ENCODE data around the gene CA7. TPM values are rescaled to one million over a fixed set of nuclear protein-coding genes. Genes with fewer than 3 reads are reported as not detected.

The CA7 gene
- not detected for total RNA-seq
- long read RNA-seq: 0 reads

GRCh38 chr16:66844342-66845079 lies at the start of gene CA7:
Gene CA7 (plus strand): TSS chr16:66844414. CDS start chr16:66844488, 74 bp downstream.
- H3K4me1 ChIP-seq: peaks cover 19% of the 10 kb centered on the region
- H3K27ac ChIP-seq (replicated peaks): no peak within 1 kb of the TSS
- peak within 1 kb of the TSS; percentile 67 for H3K4me3 ChIP-seq
- intact Hi-C loops (cut with micrococcal nuclease): no loop called here
- H3K36me3 ChIP-seq: no peaks in the 10 kb centered on the region
- H3K27me3 ChIP-seq (ENCODE audit: low read depth): peaks cover 62% of the 10 kb centered on the region
- no peak for DNase-seq
- TF ChIP-seq CTCF (IDR thresholded peaks at IDR 0.05; ENCODE audit: borderline replicate concordance): no peak
- H3K9me3 ChIP-seq (replicated peaks): no peaks in the 10 kb centered on the region

- H3K36me3 ChIP-seq: peaks cover 22% of the 10 kb centered on the region
- H3K27me3 ChIP-seq (ENCODE audit: low read depth): no peaks in the 10 kb centered on the region
- no peak for TF ChIP-seq CTCF (IDR thresholded peaks at IDR 0.05; ENCODE audit: borderline replicate concordance)
- no peak overlapping the region for H3K4me3 ChIP-seq
- H3K27ac ChIP-seq (replicated peaks): no peak overlapping the region
- no peak for DNase-seq
- no peaks in the 10 kb centered on the region for H3K4me1 ChIP-seq
- H3K9me3 ChIP-seq (replicated peaks): no peaks in the 10 kb centered on the region
- intact Hi-C loops (cut with micrococcal nuclease): no loop called here
These were observed 46.1 kb upstream of the CA7 start for GRCh38 chr16:66798161-66798560.

GRCh38 chr16:66800856-66801255 lies 43.4 kb upstream of the CA7 start:
- H3K36me3 ChIP-seq: peaks cover 49% of the 10 kb centered on the region
- intact Hi-C loops (cut with micrococcal nuclease): no loop called here
- no peak overlapping the region for H3K4me3 ChIP-seq

GRCh38 chr16:66801320-66802105 lies 42.7 kb upstream of the CA7 start, which contains the start of gene TERB1:
Gene TERB1 (minus strand): TSS chr16:66801584. CDS start chr16:66796798, 4,786 bp downstream.
- Histone ChIP-seq H3K9me3 (replicated peaks) (no peaks in the 10 kb centered on the region), H3K36me3 (peaks cover 55% of the 10 kb centered on the region), H3K27me3 (ENCODE audit: low read depth) (no peaks in the 10 kb centered on the region), H3K27ac (replicated peaks) (no peak within 1 kb of the TSS), H3K4me3 (no peak within 1 kb of the TSS), H3K4me1 (no peaks in the 10 kb centered on the region)
- TF ChIP-seq CTCF (IDR thresholded peaks at IDR 0.05; ENCODE audit: borderline replicate concordance): no peak
- intact Hi-C loops (cut with micrococcal nuclease): no loop called here
- no peak for DNase-seq

More at GRCh38 chr16:66800856-66801255, 43.4 kb upstream of the CA7 start:
- no peak for TF ChIP-seq CTCF (IDR thresholded peaks at IDR 0.05; ENCODE audit: borderline replicate concordance)
- no peaks in the 10 kb centered on the region for H3K27me3 ChIP-seq (ENCODE audit: low read depth)
- no peak overlapping the region for H3K27ac ChIP-seq (replicated peaks)
- no peak for DNase-seq
- no peaks in the 10 kb centered on the region for H3K9me3 ChIP-seq (replicated peaks)
- H3K4me1 ChIP-seq: no peaks in the 10 kb centered on the region

GRCh38 chr16:66802159-66802558 lies 42.1 kb upstream of the CA7 start:
- H3K27ac ChIP-seq (replicated peaks): no peak overlapping the region
- H3K36me3 ChIP-seq: peaks cover 62% of the 10 kb centered on the region
- no peaks in the 10 kb centered on the region for H3K4me1 ChIP-seq
- no peaks in the 10 kb centered on the region for H3K27me3 ChIP-seq (ENCODE audit: low read depth)
- no peak overlapping the region for H3K4me3 ChIP-seq
- no peak for DNase-seq
- no peak for TF ChIP-seq CTCF (IDR thresholded peaks at IDR 0.05; ENCODE audit: borderline replicate concordance)
- intact Hi-C loops (cut with micrococcal nuclease): no loop called here
- no peaks in the 10 kb centered on the region for H3K9me3 ChIP-seq (replicated peaks)
